Bronchial epithelial cell (primary cell): ENCODE data around the gene CD28. TPM values are rescaled to one million over a fixed set of nuclear protein-coding genes. Genes with fewer than 3 reads are reported as not detected.

Experiments used
- DNase-seq: peaks from one replicate; pipeline ENCODE4 v3.0.0-alpha.2; 2010; ENCODE audit warnings: low read depth
- FAIRE-seq: peaks from 2 replicates; lab custom pipeline; 2011; peaks lifted over from hg19 to GRCh38; lab: Jason Lieb, UNC
- H3K27me3 ChIP-seq: 2 replicates; pipeline ENCODE4 v1.5.1; 2011; ENCODE audit warnings: low read length; ENCODE audit not compliant: control insufficient read depth, insufficient read depth
- H3K36me3 ChIP-seq: 2 replicates; pipeline ENCODE4 v1.5.1; 2011; ENCODE audit warnings: low read length; ENCODE audit not compliant: control insufficient read depth, insufficient read depth
- H3K4me3 ChIP-seq: 2 replicates; pipeline ENCODE4 v1.5.1; 2011; ENCODE audit warnings: mild to moderate bottlenecking, low read depth, low read length, control low read depth
- total RNA-seq: library from RNA; depleted of rRNA; stranded (reverse); fragments of >200 nt; gene quantifications from 2 replicates; pipeline ENCODE4 v1.2.1, GENCODE V29; 2014
- TF ChIP-seq, protein P1 (sequence below): IDR thresholded peaks from 2 replicates; pipeline ENCODE4 v1.5.1; 2011; ENCODE audit warnings: mild to moderate bottlenecking, moderate library complexity, low read length, control low read depth, inconsistent platforms; ENCODE audit not compliant: insufficient read depth, severe bottlenecking

Gene CD28
- total RNA-seq, 1 donor from 2014 or later, result not detected

DNA sequence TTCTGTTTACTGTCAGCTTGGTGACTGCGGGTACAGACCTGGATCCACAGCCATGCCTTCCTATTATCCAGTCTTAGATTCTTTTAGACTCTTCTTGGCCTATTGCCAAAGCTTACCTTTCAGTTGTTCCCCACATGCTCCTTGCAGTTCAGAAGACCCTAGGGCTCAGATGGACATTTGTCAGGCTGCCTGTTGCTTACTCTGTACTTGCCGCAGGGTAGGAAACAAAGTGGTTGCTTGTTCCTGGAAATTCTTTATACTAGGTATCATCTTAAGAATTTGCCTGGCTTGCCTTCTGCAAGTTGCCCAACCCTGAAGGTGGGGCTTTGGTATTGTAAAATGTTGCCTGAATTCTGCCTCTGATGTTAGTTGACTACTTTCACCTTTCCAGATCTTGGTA is 24.4 kb downstream of the CD28 start:
- FAIRE-seq, result no peak
- Histone ChIP-seq H3K4me3 (no peak overlapping the region), H3K27me3 (no peaks in the 10 kb centered on the region), H3K36me3 (no peaks in the 10 kb centered on the region)
- TF ChIP-seq, protein P1, sequence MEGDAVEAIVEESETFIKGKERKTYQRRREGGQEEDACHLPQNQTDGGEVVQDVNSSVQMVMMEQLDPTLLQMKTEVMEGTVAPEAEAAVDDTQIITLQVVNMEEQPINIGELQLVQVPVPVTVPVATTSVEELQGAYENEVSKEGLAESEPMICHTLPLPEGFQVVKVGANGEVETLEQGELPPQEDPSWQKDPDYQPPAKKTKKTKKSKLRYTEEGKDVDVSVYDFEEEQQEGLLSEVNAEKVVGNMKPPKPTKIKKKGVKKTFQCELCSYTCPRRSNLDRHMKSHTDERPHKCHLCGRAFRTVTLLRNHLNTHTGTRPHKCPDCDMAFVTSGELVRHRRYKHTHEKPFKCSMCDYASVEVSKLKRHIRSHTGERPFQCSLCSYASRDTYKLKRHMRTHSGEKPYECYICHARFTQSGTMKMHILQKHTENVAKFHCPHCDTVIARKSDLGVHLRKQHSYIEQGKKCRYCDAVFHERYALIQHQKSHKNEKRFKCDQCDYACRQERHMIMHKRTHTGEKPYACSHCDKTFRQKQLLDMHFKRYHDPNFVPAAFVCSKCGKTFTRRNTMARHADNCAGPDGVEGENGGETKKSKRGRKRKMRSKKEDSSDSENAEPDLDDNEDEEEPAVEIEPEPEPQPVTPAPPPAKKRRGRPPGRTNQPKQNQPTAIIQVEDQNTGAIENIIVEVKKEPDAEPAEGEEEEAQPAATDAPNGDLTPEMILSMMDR, result no peak
- DNase-seq, result peak; percentile 42

GRCh38 chr2:203732092-203732952 is 25.9 kb downstream of the CD28 start:
- no peak for DNase-seq
- H3K4me3 ChIP-seq, result no peak overlapping the region
- no peaks in the 10 kb centered on the region for H3K36me3 ChIP-seq
- no peak for FAIRE-seq
- no peaks in the 10 kb centered on the region for H3K27me3 ChIP-seq
- TF ChIP-seq, protein P1, result no peak

- Histone ChIP-seq H3K36me3 (no peaks in the 10 kb centered on the region), H3K4me3 (no peak overlapping the region), H3K27me3 (no peaks in the 10 kb centered on the region)
- TF ChIP-seq, protein P1, result no peak
- no peak for DNase-seq
- FAIRE-seq, result no peak
Observed at GRCh38 chr2:203732953-203733510, 26.6 kb downstream of the CD28 start.

DNA sequence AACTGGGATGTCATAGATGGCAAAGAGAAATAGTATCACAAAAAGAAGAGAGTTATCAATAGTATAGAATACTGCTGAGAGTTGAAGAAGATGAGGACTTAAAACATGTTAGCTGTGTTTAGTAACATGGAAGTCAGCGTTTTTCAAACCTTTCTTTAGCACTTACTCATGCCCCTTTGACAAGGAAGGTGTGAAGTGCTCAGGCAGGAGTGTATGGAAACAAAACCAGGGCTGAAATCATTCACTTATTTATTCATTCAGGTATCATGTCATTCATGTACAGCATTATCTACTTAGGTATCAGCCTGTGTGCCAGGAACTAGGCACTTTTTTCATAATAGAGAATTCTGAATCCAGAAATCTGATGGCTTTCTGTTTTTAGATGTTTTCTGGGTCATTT is 27.2 kb downstream of the CD28 start:
- TF ChIP-seq, protein P1, result no peak
- Histone ChIP-seq H3K36me3 (no peaks in the 10 kb centered on the region), H3K27me3 (no peaks in the 10 kb centered on the region), H3K4me3 (no peak overlapping the region)
- DNase-seq, result no peak
- FAIRE-seq, result no peak

DNA sequence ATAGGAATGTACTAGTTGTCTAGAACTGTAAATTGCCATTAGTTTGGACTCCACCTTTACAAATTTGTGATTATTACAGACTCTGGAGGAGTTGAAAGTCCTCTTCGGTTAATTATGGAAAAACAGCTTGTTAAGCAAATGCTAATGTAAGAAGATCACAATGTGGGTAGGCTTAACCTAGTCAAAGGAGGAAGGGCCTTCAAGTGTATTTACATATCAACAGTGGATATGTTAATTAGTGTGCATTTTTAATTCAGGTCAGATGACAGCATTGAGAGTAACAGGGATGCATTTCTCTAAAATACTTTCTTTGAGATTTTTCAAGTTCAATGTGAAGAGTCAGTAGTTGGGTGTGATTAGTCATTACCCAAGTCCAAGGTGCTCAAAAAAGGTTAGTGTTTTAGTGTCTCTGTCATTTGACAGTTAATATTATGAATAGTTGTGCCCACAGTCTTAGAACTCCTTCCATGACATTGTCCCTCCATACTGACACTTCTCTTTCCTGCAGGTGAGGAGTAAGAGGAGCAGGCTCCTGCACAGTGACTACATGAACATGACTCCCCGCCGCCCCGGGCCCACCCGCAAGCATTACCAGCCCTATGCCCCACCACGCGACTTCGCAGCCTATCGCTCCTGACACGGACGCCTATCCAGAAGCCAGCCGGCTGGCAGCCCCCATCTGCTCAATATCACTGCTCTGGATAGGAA is 28.0 kb downstream of the CD28 start:
- Histone ChIP-seq H3K27me3 (no peaks in the 10 kb centered on the region), H3K4me3 (no peak overlapping the region), H3K36me3 (no peaks in the 10 kb centered on the region)
- FAIRE-seq (no peak), DNase-seq (no peak)
- TF ChIP-seq, protein P1, result no peak
